Left lung (tissue), 10 donors: ENCODE data around the gene DDX39A. TPM values are rescaled to one million over a fixed set of nuclear protein-coding genes. Genes with fewer than 3 reads are reported as not detected.

Source experiments
- ATAC-seq: fragments of 200-7000 bp; cut with Tn5 transposase; one replicate; pipeline ENCODE4 v1.9.1; 2020; ENCODE audit warnings: moderate library complexity
- DNase-seq, 4 donors: peaks; one replicate each; pipeline ENCODE4 v3.0.0-alpha.2; 2013 to 2020
- H3K27ac ChIP-seq, 2 donors: fragments of 200-600 bp; sonication (generic) in 1 of 2; one replicate each; pipeline versions ENCODE4 v1.5.0 to v1.8.0; 2020 to 2021
- H3K27me3 ChIP-seq, 2 donors: fragments of 200-600 bp; sonication (generic) in 1 of 2; one replicate each; pipeline versions ENCODE4 v1.5.0 to v1.8.0; 2020 to 2021
- H3K36me3 ChIP-seq, 2 donors: fragments of 200-600 bp; sonication (generic) in 1 of 2; one replicate each; pipeline versions ENCODE4 v1.5.0 to v1.8.0; 2020 to 2021
- H3K4me1 ChIP-seq, 2 donors: fragments of 200-600 bp; one replicate each; pipeline ENCODE4 v1.8.0; 2021
- H3K4me3 ChIP-seq, 2 donors: fragments of 200-600 bp; sonication (generic) in 1 of 2; one replicate each; pipeline versions ENCODE4 v1.5.0 to v1.8.0; 2020 to 2021; ENCODE audit warnings: mild to moderate bottlenecking in 1 of 2
- H3K9me3 ChIP-seq, 2 donors: fragments of 200-600 bp; sonication (generic) in 1 of 2; one replicate each; pipeline versions ENCODE4 v1.5.0 to v1.8.0; 2020 to 2021
- CTCF ChIP-seq, 2 donors: fragments of 200-600 bp; sonication (generic) in 1 of 2; IDR thresholded peaks; one replicate each; pipeline versions ENCODE4 v1.5.0 to v1.8.0; 2021; ENCODE audit warnings: antibody characterized with exemption in 2 of 2
- intact Hi-C, 2 donors: fragments of 100-400 bp; cut with DNase I; formaldehyde crosslinking; loops; one replicate each; pipeline versions ENCODE4 v1.11.2 to v1.14.2; 2022
- polyA plus RNA-seq, 6 donors: library from polyadenylated mRNA; unstranded; fragments of 120-200 nt; gene quantifications; one replicate each; pipeline ENCODE4 v1.2.1, GENCODE V29; 2013; ENCODE audit not compliant: insufficient read length in 6 of 6
- total RNA-seq, 2 donors: library from RNA; stranded (reverse); fragmentation: NEBNext Ultra II Directional; extraction: Animal tissue kit (Norgen Biotek cat#: 25700); gene quantifications; one replicate each; pipeline ENCODE4 v1.2.1, GENCODE V29; 2021
- donor health status: DM: no; HTN: yes; CAD: no.
- donor health status: DM: no; HTN: no; CAD: no.

Gene DDX39A
- total and polyA plus RNA-seq, 8 donors: 42.5 to 90.1 (median 49.9) TPM

GRCh38 chr19:14440049-14440448 lies 20.9 kb upstream of the DDX39A start:
- TF ChIP-seq CTCF (IDR thresholded peaks at IDR 0.05): no peak
- H3K36me3 ChIP-seq: peaks cover 10 to 47% of the 10 kb centered on the region in 2 donors
- H3K27ac ChIP-seq: peak overlapping the region in 1 of 2 donors; percentile 80
- intact Hi-C loops: no loop called here
- DNase-seq (peak in 3 of 4 donors; percentile 39 to 98 (median 90)), ATAC-seq (peak; percentile 74)
- H3K27me3 ChIP-seq: no peaks in the 10 kb centered on the region
- H3K4me1 ChIP-seq: peaks cover 17 to 61% of the 10 kb centered on the region in 2 donors
- peak overlapping the region in 1 of 2 donors; percentile 55 for H3K4me3 ChIP-seq
- H3K9me3 ChIP-seq: no peaks in the 10 kb centered on the region

- Histone ChIP-seq H3K9me3 (no peaks in the 10 kb centered on the region), H3K36me3 (peaks cover 7 to 37% of the 10 kb centered on the region in 2 donors), H3K4me1 (peaks cover 25 to 71% of the 10 kb centered on the region in 2 donors), H3K4me3 (no peak overlapping the region), H3K27ac (peak overlapping the region in 1 of 2 donors; percentile 80), H3K27me3 (no peaks in the 10 kb centered on the region)
- no peak for ATAC-seq
- DNase-seq: peak in 1 of 4 donors; percentile 67
- TF ChIP-seq CTCF (IDR thresholded peaks at IDR 0.05): no peak
- intact Hi-C loops: no loop called here
Measured at GRCh38 chr19:14439014-14439413, 19.9 kb upstream of the DDX39A start.

- no peak for ATAC-seq
- TF ChIP-seq CTCF (IDR thresholded peaks at IDR 0.05): no peak
- peak overlapping the region in 1 of 2 donors; percentile 80 for H3K27ac ChIP-seq
- intact Hi-C loops: no loop called here
- no peak for DNase-seq
- peaks cover 0 to 24% of the 10 kb centered on the region in 2 donors for H3K36me3 ChIP-seq
- H3K27me3 ChIP-seq: no peaks in the 10 kb centered on the region
- H3K4me1 ChIP-seq: peaks cover 25 to 80% of the 10 kb centered on the region in 2 donors
- H3K4me3 ChIP-seq: no peak overlapping the region
- H3K9me3 ChIP-seq: no peaks in the 10 kb centered on the region
Measured at GRCh38 chr19:14437578-14438140, 18.5 kb upstream of the DDX39A start.

GRCh38 chr19:14435320-14436050 lies 16.3 kb upstream of the DDX39A start:
- Histone ChIP-seq H3K4me1 (peaks cover 25 to 85% of the 10 kb centered on the region in 2 donors), H3K4me3 (peak overlapping the region in 1 of 2 donors; percentile 93), H3K27ac (peak overlapping the region; percentile 79 to 85), H3K9me3 (no peaks in the 10 kb centered on the region), H3K36me3 (peaks cover 0 to 6% of the 10 kb centered on the region in 2 donors), H3K27me3 (no peaks in the 10 kb centered on the region)
- DNase-seq (no peak), ATAC-seq (no peak)
- no peak for TF ChIP-seq CTCF (IDR thresholded peaks at IDR 0.05)
- intact Hi-C loops: no loop called here
